ENCODE measurements around the gene MAPK8. TPM values are rescaled to one million over a fixed set of nuclear protein-coding genes. Genes with fewer than 3 reads are reported as not detected.

MAPK8 gene
- total RNA-seq, 1 donor from 2014 or later, result 54.3 TPM

GRCh38 chr10:48377751-48378530, 71.5 kb downstream of the MAPK8 start:
- intact Hi-C loops (cut with DNase I), result no loop called here
- Histone ChIP-seq H3K4me1 (no peaks in the 10 kb centered on the region), H3K27me3 (no peaks in the 10 kb centered on the region), H3K4me3 (no peak overlapping the region), H3K9me3 (peaks cover 20% of the 10 kb centered on the region), H3K36me3 (peaks cover 0 to 3% of the 10 kb centered on the region in 2 donors), H3K27ac (no peak overlapping the region)
- TF ChIP-seq POLR2A (IDR thresholded peaks at IDR 0.05) (no peak), POLR2AphosphoS5 (IDR thresholded peaks at IDR 0.05; ENCODE audit: insufficient read depth in 1 of 2, low read depth in 1 of 2) (no peak), CTCF (IDR thresholded peaks at IDR 0.05) (no peak)
- no peak for DNase-seq (ENCODE audit: extremely low spot score in 2 of 2)

- Histone ChIP-seq H3K27ac (no peak overlapping the region), H3K27me3 (no peaks in the 10 kb centered on the region), H3K36me3 (peaks cover 0 to 3% of the 10 kb centered on the region in 2 donors), H3K9me3 (peaks cover 20% of the 10 kb centered on the region), H3K4me1 (no peaks in the 10 kb centered on the region), H3K4me3 (no peak overlapping the region)
- DNase-seq (ENCODE audit: extremely low spot score in 2 of 2), result no peak
- intact Hi-C loops (cut with DNase I), result no loop called here
- TF ChIP-seq CTCF (IDR thresholded peaks at IDR 0.05) (no peak), POLR2A (IDR thresholded peaks at IDR 0.05) (no peak), POLR2AphosphoS5 (IDR thresholded peaks at IDR 0.05; ENCODE audit: insufficient read depth in 1 of 2, low read depth in 1 of 2) (no peak)
Measured at GRCh38 chr10:48378675-48379074, 72.2 kb downstream of the MAPK8 start.

- TF ChIP-seq POLR2A (IDR thresholded peaks at IDR 0.05) (no peak), CTCF (IDR thresholded peaks at IDR 0.05) (no peak), POLR2AphosphoS5 (IDR thresholded peaks at IDR 0.05; ENCODE audit: insufficient read depth in 1 of 2, low read depth in 1 of 2) (no peak)
- peaks cover 0 to 3% of the 10 kb centered on the region in 2 donors for H3K36me3 ChIP-seq
- H3K27ac ChIP-seq, result no peak overlapping the region
- peaks cover 20% of the 10 kb centered on the region for H3K9me3 ChIP-seq
- H3K4me1 ChIP-seq, result peaks cover 17% of the 10 kb centered on the region
- intact Hi-C loops (cut with DNase I), result no loop called here
- DNase-seq (ENCODE audit: extremely low spot score in 2 of 2), result no peak
- no peak overlapping the region for H3K4me3 ChIP-seq
- H3K27me3 ChIP-seq, result no peaks in the 10 kb centered on the region
Measured at GRCh38 chr10:48381971-48382370, 75.5 kb downstream of the MAPK8 start.

GRCh38 chr10:48382982-48383381, 76.5 kb downstream of the MAPK8 start:
- intact Hi-C loops (cut with DNase I), result no loop called here
- Histone ChIP-seq H3K27me3 (no peaks in the 10 kb centered on the region), H3K9me3 (peaks cover 20% of the 10 kb centered on the region), H3K36me3 (peaks cover 0 to 3% of the 10 kb centered on the region in 2 donors), H3K4me3 (no peak overlapping the region), H3K27ac (no peak overlapping the region), H3K4me1 (peaks cover 17% of the 10 kb centered on the region)
- no peak for DNase-seq (ENCODE audit: extremely low spot score in 2 of 2)
- TF ChIP-seq POLR2AphosphoS5 (IDR thresholded peaks at IDR 0.05; ENCODE audit: insufficient read depth in 1 of 2, low read depth in 1 of 2) (no peak), POLR2A (IDR thresholded peaks at IDR 0.05) (no peak), CTCF (IDR thresholded peaks at IDR 0.05) (no peak)

- no peaks in the 10 kb centered on the region for H3K27me3 ChIP-seq
- H3K9me3 ChIP-seq, result peaks cover 20% of the 10 kb centered on the region
- peaks cover 17% of the 10 kb centered on the region for H3K4me1 ChIP-seq
- no peak overlapping the region for H3K4me3 ChIP-seq
- H3K36me3 ChIP-seq, result peaks cover 0 to 3% of the 10 kb centered on the region in 2 donors
- no peak overlapping the region for H3K27ac ChIP-seq
- intact Hi-C loops (cut with DNase I), result no loop called here
- no peak for DNase-seq (ENCODE audit: extremely low spot score in 2 of 2)
- TF ChIP-seq POLR2A (IDR thresholded peaks at IDR 0.05) (no peak), CTCF (IDR thresholded peaks at IDR 0.05) (no peak)
Measured at GRCh38 chr10:48383393-48383792, 76.9 kb downstream of the MAPK8 start.
